ENCODE measurements around the gene ENPEP.

- TF ChIP-seq PATZ1 (CRISPR knock-in tag; IDR thresholded peaks at IDR 0.05; ENCODE audit: borderline replicate concordance) (no peak), TOX (CRISPR knock-in tag; IDR thresholded peaks at IDR 0.05; ENCODE audit: borderline replicate concordance) (no peak), SNAI2 (CRISPR knock-in tag; IDR thresholded peaks at IDR 0.05) (no peak), BACH2 (CRISPR knock-in tag; IDR thresholded peaks at IDR 0.05; ENCODE audit: borderline replicate concordance) (no peak), ZFP30 (CRISPR knock-in tag; IDR thresholded peaks at IDR 0.05) (no peak), ESRRG (CRISPR knock-in tag; IDR thresholded peaks at IDR 0.05) (no peak), CREB5 (CRISPR knock-in tag; IDR thresholded peaks at IDR 0.05; ENCODE audit: low read depth) (no peak), ZNF8 (CRISPR knock-in tag; IDR thresholded peaks at IDR 0.05) (no peak), OSR1 (CRISPR knock-in tag; IDR thresholded peaks at IDR 0.05) (no peak), RARB (CRISPR knock-in tag; IDR thresholded peaks at IDR 0.05) (no peak)
Observed at GRCh38 chr4:110567214-110567613, 91.3 kb downstream of the ENPEP start.
